Measurements from ENCODE around the gene UBE2F. TPM values are rescaled to one million over a fixed set of nuclear protein-coding genes. Genes with fewer than 3 reads are reported as not detected.

UBE2F gene
- total and polyA plus RNA-seq, 2 experiments from 2014 or later = 52.8 to 66.7 TPM

- H3K79me2 ChIP-seq = peaks cover 5% of the 10 kb centered on the region
These were observed 47.0 kb downstream of the UBE2F start for GRCh38 chr2:238013806-238014205.

GRCh38 chr2:238015705-238016104 lies 48.9 kb downstream of the UBE2F start:
- Histone ChIP-seq H3K4me1 (ENCODE audit: insufficient read depth) (no peaks in the 10 kb centered on the region), H3K27ac (no peak overlapping the region), H3K27me3 (no peaks in the 10 kb centered on the region), H3K9me2 (replicated peaks; ENCODE audit: insufficient read depth) (no peaks in the 10 kb centered on the region), H2AFZ (no peak overlapping the region), H3K9me3 (ENCODE audit: low read depth) (no peaks in the 10 kb centered on the region), H3K4me2 (no peak overlapping the region), H4K20me1 (ENCODE audit: insufficient read depth, poor library complexity, severe bottlenecking) (peaks cover 4% of the 10 kb centered on the region), H3K4me3 (no peak overlapping the region), H3K36me3 (replicated peaks; ENCODE audit: insufficient read depth, low read depth) (no peaks in the 10 kb centered on the region), H3K79me2 (peaks cover 5% of the 10 kb centered on the region)
- no peak for DNase-seq (ENCODE audit: low spot score)
- WGBS (ENCODE audit: low lambda C conversion rate, missing lambda C conversion rate) = 94% methylated on average over 4 of the region's 4 CpGs
- TF ChIP-seq EZH2 (IDR thresholded peaks at IDR 0.05; ENCODE audit: borderline replicate concordance) (no peak), EZH2phosphoT487 (IDR thresholded peaks at IDR 0.05; ENCODE audit: low read depth, severe bottlenecking, unreplicated experiment) (no peak), CTCF (IDR thresholded peaks at IDR 0.05; ENCODE audit: poor library complexity) (no peak)

More at GRCh38 chr2:238013806-238014205, 47.0 kb downstream of the UBE2F start:
- H3K4me3 ChIP-seq = no peak overlapping the region
- H3K27me3 ChIP-seq = no peaks in the 10 kb centered on the region
- no peaks in the 10 kb centered on the region for H3K9me3 ChIP-seq (ENCODE audit: low read depth)
- no peak for DNase-seq (ENCODE audit: low spot score)
- no peaks in the 10 kb centered on the region for H3K36me3 ChIP-seq (replicated peaks; ENCODE audit: insufficient read depth, low read depth)
- H3K9me2 ChIP-seq (replicated peaks; ENCODE audit: insufficient read depth) = no peaks in the 10 kb centered on the region
- H3K4me2 ChIP-seq = no peak overlapping the region
- H4K20me1 ChIP-seq (ENCODE audit: insufficient read depth, poor library complexity, severe bottlenecking) = peaks cover 4% of the 10 kb centered on the region
- TF ChIP-seq CTCF (IDR thresholded peaks at IDR 0.05; ENCODE audit: poor library complexity) (no peak), EZH2 (IDR thresholded peaks at IDR 0.05; ENCODE audit: borderline replicate concordance) (no peak), EZH2phosphoT487 (IDR thresholded peaks at IDR 0.05; ENCODE audit: low read depth, severe bottlenecking, unreplicated experiment) (no peak)
- 97% methylated on average over 7 of the region's 7 CpGs for WGBS (ENCODE audit: low lambda C conversion rate, missing lambda C conversion rate)
- no peak overlapping the region for H3K27ac ChIP-seq
- no peaks in the 10 kb centered on the region for H3K4me1 ChIP-seq (ENCODE audit: insufficient read depth)
- H2AFZ ChIP-seq = no peak overlapping the region

GRCh38 chr2:238016526-238016925 lies 49.7 kb downstream of the UBE2F start:
- DNase-seq (ENCODE audit: low spot score) = no peak
- no peaks in the 10 kb centered on the region for H3K27me3 ChIP-seq
- H3K4me3 ChIP-seq = no peak overlapping the region
- no peak overlapping the region for H2AFZ ChIP-seq
- no peaks in the 10 kb centered on the region for H3K79me2 ChIP-seq
- no peaks in the 10 kb centered on the region for H3K9me2 ChIP-seq (replicated peaks; ENCODE audit: insufficient read depth)
- TF ChIP-seq EZH2phosphoT487 (IDR thresholded peaks at IDR 0.05; ENCODE audit: low read depth, severe bottlenecking, unreplicated experiment) = no peak
- TF ChIP-seq EZH2 (IDR thresholded peaks at IDR 0.05; ENCODE audit: borderline replicate concordance) = no peak
- TF ChIP-seq CTCF (IDR thresholded peaks at IDR 0.05; ENCODE audit: poor library complexity) = no peak
- H3K4me2 ChIP-seq = no peak overlapping the region
- H3K9me3 ChIP-seq (ENCODE audit: low read depth) = no peaks in the 10 kb centered on the region
- H3K27ac ChIP-seq = no peak overlapping the region
- no peaks in the 10 kb centered on the region for H3K4me1 ChIP-seq (ENCODE audit: insufficient read depth)
- peaks cover 4% of the 10 kb centered on the region for H4K20me1 ChIP-seq (ENCODE audit: insufficient read depth, poor library complexity, severe bottlenecking)
- 93% methylated on average over 8 of the region's 8 CpGs for WGBS (ENCODE audit: low lambda C conversion rate, missing lambda C conversion rate)
- no peaks in the 10 kb centered on the region for H3K36me3 ChIP-seq (replicated peaks; ENCODE audit: insufficient read depth, low read depth)

GRCh38 chr2:238019962-238020361 lies 53.1 kb downstream of the UBE2F start:
- Histone ChIP-seq H3K36me3 (replicated peaks; ENCODE audit: insufficient read depth, low read depth) (no peaks in the 10 kb centered on the region), H3K27me3 (no peaks in the 10 kb centered on the region), H3K4me1 (ENCODE audit: insufficient read depth) (no peaks in the 10 kb centered on the region), H3K9me3 (ENCODE audit: low read depth) (no peaks in the 10 kb centered on the region), H3K79me2 (no peaks in the 10 kb centered on the region), H3K9me2 (replicated peaks; ENCODE audit: insufficient read depth) (no peaks in the 10 kb centered on the region), H3K27ac (no peak overlapping the region), H3K4me3 (no peak overlapping the region), H2AFZ (no peak overlapping the region), H4K20me1 (ENCODE audit: insufficient read depth, poor library complexity, severe bottlenecking) (peaks cover 2% of the 10 kb centered on the region), H3K4me2 (no peak overlapping the region)
- DNase-seq (ENCODE audit: low spot score) = no peak
- TF ChIP-seq EZH2 (IDR thresholded peaks at IDR 0.05; ENCODE audit: borderline replicate concordance) = no peak
- TF ChIP-seq EZH2phosphoT487 (IDR thresholded peaks at IDR 0.05; ENCODE audit: low read depth, severe bottlenecking, unreplicated experiment) = no peak
- TF ChIP-seq CTCF (IDR thresholded peaks at IDR 0.05; ENCODE audit: poor library complexity) = no peak
- 98% methylated on average over 2 of the region's 2 CpGs for WGBS (ENCODE audit: low lambda C conversion rate, missing lambda C conversion rate)
